Hippocampal formation (tissue), 2 donors: Measurements from ENCODE around the gene ZFC3H1.
A peak's percentile ranks its signal among the peaks of the same experiment; 100 is the strongest.
"Not testable (repeated sequence)": the region's sequence is repeated elsewhere in the genome, so short reads cannot be mapped to it uniquely, and the experiment has no call there.

Experiments used
- DNase-seq, 2 donors: peaks; one replicate each; lab custom pipeline; 2025; lab: John Stamatoyannopoulos, UW

ZFC3H1 gene

GRCh38 chr12:71663561-71664410, at the start of gene ZFC3H1, which contains the start of gene THAP2:
Gene ZFC3H1 (minus strand): TSS chr12:71663848. CDS start chr12:71663610, 238 bp downstream.
Gene THAP2 (plus strand): TSS chr12:71664301. CDS start chr12:71664510, 209 bp downstream.
- peak; percentile 97 to 100 for DNase-seq

DNA sequence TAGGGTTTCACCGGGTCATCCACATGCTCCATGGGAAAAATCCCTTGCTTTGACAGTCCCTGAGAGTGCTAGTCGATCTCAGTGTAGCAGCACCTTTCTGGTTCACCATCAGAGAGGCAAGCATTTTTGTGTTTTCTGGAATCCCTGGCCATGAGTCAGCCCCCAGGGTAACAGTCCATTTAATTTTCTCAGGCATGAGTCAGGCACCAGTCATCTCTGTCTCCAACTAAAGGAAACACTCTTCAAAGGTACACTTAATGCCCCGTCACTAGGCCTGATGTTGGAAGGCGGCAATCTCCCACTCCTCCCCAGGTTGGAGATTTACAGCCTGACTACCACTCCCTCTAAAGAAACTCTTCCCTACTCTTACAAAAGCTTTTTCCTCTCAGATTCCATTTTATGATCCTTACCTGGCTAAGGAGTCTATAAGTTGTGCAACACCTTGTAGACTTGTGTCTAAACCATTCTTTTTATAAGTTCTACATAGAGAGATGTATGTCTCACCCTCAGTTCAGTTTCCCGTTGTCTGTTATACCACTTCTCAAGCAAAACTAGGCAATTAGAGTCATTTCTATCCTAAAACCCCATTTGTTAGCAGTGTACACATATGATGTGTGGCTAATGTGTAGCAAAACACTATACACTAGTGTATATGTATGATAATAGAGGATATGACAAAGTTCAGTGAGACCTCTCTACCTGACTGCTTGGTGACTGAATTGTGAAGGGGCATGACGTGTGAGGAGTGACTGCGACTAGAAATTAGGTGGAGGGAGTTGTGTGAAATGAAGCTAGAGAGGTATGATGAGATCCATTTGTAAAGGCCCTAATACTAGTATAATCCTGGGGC, 46.9 kb upstream of the ZFC3H1 start:
- DNase-seq, result no peak

DNA sequence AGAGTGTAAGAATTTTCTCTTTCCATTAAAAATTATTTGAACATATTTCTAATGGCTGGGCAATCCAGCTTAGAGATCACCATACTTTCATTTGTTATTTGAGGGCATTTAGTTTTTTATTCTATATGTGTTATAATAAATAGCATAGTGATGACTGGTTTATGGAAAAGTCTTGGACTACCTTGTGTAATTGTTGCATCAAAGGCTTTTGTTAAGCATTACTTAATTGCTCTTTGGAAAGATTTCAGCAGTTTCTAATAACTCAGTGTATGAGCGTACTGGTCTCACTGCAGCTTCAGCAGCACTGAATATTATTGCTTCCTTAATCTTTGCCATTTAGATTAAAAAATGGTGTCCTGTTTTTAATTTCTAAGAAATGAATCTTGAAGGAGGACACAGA, 45.0 kb upstream of the ZFC3H1 start:
- DNase-seq, result no peak

GRCh38 chr12:71704920-71705319, 41.3 kb upstream of the ZFC3H1 start:
- no peak for DNase-seq

DNA sequence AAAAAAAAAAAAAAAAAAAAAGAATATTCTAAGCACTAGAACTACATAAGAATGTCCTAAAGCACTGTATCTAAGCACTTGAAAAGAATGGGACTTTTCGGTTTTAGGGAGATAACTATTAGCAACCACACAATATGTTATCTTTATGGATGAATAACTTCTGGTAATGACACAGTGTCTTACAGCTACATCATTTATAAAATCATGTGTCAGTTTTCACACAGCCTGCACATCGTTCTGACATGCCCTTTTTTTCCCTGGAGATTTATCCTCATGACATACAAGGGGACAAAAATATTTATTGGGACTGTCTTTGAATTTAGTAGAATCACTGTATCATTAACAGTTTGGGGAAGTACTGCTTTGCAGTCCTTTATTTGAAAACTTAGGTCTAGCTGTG, 39.6 kb upstream of the ZFC3H1 start:
- no peak for DNase-seq

- no peak for DNase-seq
Measured at GRCh38 chr12:71702590-71702989, 38.9 kb upstream of the ZFC3H1 start.

GRCh38 chr12:71702181-71702580, 38.5 kb upstream of the ZFC3H1 start:
- DNase-seq, result not testable (repeated sequence)

- no peak for DNase-seq
Measured at GRCh38 chr12:71695782-71696181, 32.1 kb upstream of the ZFC3H1 start.

- no peak for DNase-seq
Measured at GRCh38 chr12:71694099-71694820, 30.6 kb upstream of the ZFC3H1 start.

DNA sequence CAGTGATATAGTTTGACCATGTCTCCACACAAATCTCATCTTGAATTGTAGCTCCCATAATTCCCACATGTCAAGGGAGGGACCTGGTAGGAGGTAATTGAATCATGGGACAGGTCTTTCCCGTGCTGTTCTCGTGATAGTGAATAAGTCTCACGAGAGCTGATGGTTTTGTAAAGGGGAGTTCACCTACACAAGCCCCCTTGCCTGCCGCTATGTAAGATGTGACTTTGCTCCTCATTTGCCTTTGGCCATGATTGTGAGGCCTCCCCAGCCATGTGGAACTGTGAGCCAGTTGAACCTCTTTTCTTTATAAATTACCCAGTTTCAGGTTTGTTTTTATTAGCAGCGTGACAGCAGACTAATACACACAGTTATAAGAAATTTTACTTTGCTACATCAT, 30.0 kb upstream of the ZFC3H1 start:
- DNase-seq, result not testable (repeated sequence)

GRCh38 chr12:71693126-71693525, 29.5 kb upstream of the ZFC3H1 start:
- no peak for DNase-seq

DNA sequence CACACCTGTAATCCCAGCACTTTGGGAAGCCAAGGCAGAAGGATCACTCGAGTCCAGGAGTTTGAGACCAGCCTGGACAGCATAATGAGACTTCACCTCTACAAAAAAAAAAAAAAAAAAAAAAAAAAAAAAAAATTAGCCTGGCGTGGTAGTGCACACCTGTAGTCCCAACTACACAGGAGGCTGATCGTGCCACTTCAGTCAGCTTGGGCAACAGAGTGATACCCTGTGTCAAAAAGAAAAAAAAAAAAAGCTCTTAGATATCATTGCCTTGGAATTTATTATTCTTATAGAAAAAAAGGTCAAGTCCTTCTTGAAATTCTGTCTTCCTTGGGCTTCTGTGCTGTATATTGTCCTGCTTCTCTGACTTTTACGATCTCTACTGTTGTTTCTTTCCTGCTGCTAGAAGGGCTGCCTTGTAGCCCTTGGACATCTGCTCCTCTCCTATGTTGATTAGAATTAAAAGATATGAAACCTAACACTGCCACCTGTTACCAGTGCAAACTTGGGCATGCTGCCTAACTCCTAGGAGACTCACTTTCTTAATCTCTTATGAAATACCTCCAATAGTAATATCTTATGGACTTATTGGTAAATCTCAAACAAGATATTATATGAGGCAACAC, 28.0 kb upstream of the ZFC3H1 start:
- DNase-seq, result no peak

- DNase-seq, result no peak
Measured at GRCh38 chr12:71688961-71689570, 25.4 kb upstream of the ZFC3H1 start.

DNA sequence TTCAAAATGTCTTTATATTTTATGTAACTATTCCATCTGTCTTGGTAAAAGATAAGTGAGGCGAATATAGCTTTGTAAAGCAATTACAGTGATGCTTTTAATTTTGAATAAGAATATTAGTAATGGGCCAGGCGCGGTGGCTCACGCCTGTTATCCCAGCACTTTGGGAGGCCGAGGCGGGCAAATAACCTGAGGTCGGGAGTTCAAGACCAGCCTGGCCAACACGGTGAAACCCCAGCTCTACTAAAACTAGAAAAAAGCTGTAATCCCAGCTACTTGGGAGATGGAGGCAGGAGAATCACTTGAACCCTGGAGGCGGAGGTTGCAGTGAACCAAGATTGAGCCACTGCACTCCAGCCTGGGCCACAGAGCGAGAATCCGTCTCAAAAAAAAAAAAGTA, 23.5 kb upstream of the ZFC3H1 start:
- not testable (repeated sequence) for DNase-seq

- DNase-seq, result no peak
Measured at GRCh38 chr12:71686658-71687025, 23.0 kb upstream of the ZFC3H1 start.

DNA sequence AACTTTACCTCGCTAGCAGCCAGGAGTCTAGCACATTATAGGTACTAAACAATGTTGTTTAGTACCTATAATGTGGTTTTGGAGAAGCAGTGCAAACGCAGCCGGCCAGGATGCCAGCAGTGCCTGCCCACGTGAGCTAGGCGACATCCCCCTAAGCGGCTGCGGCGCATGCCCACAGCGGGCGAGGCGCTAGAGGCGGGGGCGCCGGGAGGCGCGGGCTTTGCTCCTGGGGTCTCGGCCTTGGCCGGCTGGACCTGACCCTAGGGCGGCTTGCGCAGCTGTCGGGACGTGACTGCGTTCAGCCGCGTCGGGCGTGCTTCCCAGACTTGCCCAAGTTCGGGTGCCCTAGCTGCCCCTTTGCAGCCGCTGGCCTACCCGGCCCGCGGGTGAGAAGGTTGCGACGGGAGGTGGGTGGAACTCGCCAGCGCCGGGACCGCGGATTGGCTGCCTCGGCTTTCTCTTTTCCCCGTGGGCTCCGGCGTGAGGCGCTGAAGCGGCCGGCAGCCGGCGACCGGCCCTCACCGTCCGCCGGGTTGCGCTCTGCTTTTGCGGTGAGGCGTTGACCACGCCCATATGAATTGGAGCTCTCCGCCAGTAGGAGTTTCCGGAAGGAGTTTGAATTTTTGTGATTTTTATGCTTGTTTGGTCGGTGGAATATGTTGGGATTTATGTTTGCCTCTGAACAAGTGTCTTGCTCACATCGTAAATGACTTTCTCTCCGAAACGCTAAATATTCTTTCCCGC, 22.4 kb upstream of the ZFC3H1 start, which contains the start of gene TMEM19:
TSS of gene TMEM19 (plus strand) at position 169 of the 744 bp plus-strand sequence. CDS start 599 bp downstream, outside the sequence.
- peak; percentile 89 to 93 for DNase-seq

- DNase-seq, result no peak
Measured at GRCh38 chr12:71685312-71685906, 21.8 kb upstream of the ZFC3H1 start.

- no peak for DNase-seq
Measured at GRCh38 chr12:71684081-71684480, 20.4 kb upstream of the ZFC3H1 start.

DNA sequence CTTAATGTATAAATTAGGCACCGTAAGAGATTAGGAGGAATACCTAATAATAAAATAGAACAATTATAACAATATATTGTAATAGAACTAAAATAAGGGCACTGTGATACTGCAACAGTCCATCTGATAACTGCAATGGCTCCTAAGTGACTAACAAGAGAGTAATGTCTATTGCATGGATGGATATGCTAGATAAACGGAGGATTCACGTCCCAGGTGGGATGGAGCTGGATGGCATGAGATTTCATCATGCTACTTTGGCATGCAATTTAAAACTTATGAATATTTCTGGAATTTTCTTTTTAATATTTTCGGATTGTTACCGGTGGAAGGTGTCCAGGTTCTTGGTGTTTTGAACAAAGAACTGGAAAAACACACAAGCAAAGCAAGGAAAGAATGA, 20.0 kb upstream of the ZFC3H1 start:
- DNase-seq, result no peak

DNA sequence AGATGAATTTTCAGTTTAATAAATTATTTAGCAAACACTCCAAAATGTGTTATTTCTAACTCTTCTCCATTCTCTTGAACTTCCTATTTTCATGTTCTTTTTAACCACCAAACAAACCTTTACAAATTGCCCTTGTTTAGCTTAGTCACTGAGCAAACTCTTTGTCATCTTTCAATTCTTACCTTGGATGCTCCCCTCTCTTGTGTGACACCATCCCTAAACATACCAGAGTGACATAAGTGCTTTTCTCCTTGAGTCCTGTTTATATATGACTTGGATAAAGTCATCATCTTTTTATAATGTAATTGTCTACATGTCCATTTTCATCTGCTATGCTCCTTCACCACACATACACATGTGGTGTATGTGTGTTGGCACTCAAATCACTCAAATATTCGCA, 18.8 kb upstream of the ZFC3H1 start:
- DNase-seq, result no peak
